CD14-positive monocyte (primary cell): ENCODE measurements around the gene CCDC34. TPM values are rescaled to one million over a fixed set of nuclear protein-coding genes. Genes with fewer than 3 reads are reported as not detected.

Experiments
- DNase-seq, 3 donors: peaks; one replicate each; pipeline ENCODE4 v3.0.0-alpha.2; 2011 to 2022
- H2AFZ ChIP-seq: 2 replicates; pipeline ENCODE4 v1.6.0; 2012; ENCODE audit warnings: mild to moderate bottlenecking, low read depth, low read length, inconsistent platforms; ENCODE audit not compliant: insufficient read depth, poor library complexity, severe bottlenecking
- H3K27ac ChIP-seq, 2 donors: 1 replicate in 1 of 2; 2 replicates in 1 of 2; pipeline ENCODE4 v1.5.1; 2012 to 2013; ENCODE audit warnings: low read length in 2 of 2, control low read depth in 1 of 2, inconsistent platforms in 1 of 2, low read depth in 1 of 2, mild to moderate bottlenecking in 1 of 2
- H3K27me3 ChIP-seq, 2 donors: one replicate each; pipeline versions ENCODE4 v1.6.0 to v1.6.1; 2011 to 2013; ENCODE audit warnings: low read length in 2 of 2; ENCODE audit not compliant: control insufficient read depth in 2 of 2, insufficient read depth in 2 of 2
- H3K36me3 ChIP-seq, 2 donors: replicated peaks in 1 of 2; 1 replicate in 1 of 2; 2 replicates in 1 of 2; pipeline versions ENCODE4 v1.5.1 to v1.6.1; 2012 to 2013; ENCODE audit warnings: low read length in 2 of 2, control low read depth in 1 of 2, inconsistent platforms in 1 of 2, mild to moderate bottlenecking in 1 of 2; ENCODE audit not compliant: insufficient read depth in 2 of 2, control insufficient read depth in 1 of 2
- H3K4me1 ChIP-seq, 2 donors: 1 replicate in 1 of 2; 2 replicates in 1 of 2; pipeline versions ENCODE4 v1.5.1 to v1.6.1; 2012 to 2013; ENCODE audit warnings: low read length in 2 of 2, control low read depth in 1 of 2, inconsistent platforms in 1 of 2, mild to moderate bottlenecking in 1 of 2, moderate library complexity in 1 of 2; ENCODE audit not compliant: insufficient read depth in 2 of 2, control insufficient read depth in 1 of 2
- H3K4me2 ChIP-seq: replicated peaks from 2 replicates; pipeline ENCODE3; 2012; ENCODE audit warnings: low read length, moderate library complexity, mild to moderate bottlenecking; ENCODE audit not compliant: poor library complexity, severe bottlenecking; ENCODE audit errors: extremely low read depth
- H3K4me3 ChIP-seq, 3 experiments: fragments of 200-600 bp in 1 of 3; sonication (generic) in 1 of 3; replicated peaks in 1 of 3; 1 replicate in 2 of 3; 2 replicates in 1 of 3; pipeline ENCODE4 v1.5.1; 2011 to 2013; ENCODE audit warnings: low read length in 3 of 3, mild to moderate bottlenecking in 3 of 3, control low read depth in 2 of 3, low read depth in 2 of 3, inconsistent platforms in 1 of 3, moderate library complexity in 1 of 3
- H3K79me2 ChIP-seq: 2 replicates; pipeline ENCODE4 v1.6.0; 2012; ENCODE audit warnings: mild to moderate bottlenecking, control low read depth, inconsistent platforms, low read length, moderate library complexity; ENCODE audit not compliant: insufficient read depth
- H3K9ac ChIP-seq: 2 replicates; pipeline ENCODE4 v1.6.0; 2017; ENCODE audit warnings: low read length, mild to moderate bottlenecking; ENCODE audit not compliant: insufficient read depth, poor library complexity, severe bottlenecking
- H3K9me3 ChIP-seq, 2 donors: replicated peaks in 1 of 2; 1 replicate in 1 of 2; 2 replicates in 1 of 2; pipeline versions ENCODE4 v1.5.1 to v1.6.1; 2012 to 2013; ENCODE audit warnings: low read length in 2 of 2, control low read depth in 1 of 2; ENCODE audit not compliant: control insufficient read depth in 1 of 2, insufficient read depth in 1 of 2
- H4K20me1 ChIP-seq: 2 replicates; pipeline ENCODE4 v1.6.0; 2012; ENCODE audit warnings: mild to moderate bottlenecking, low read length, control low read depth, moderate library complexity; ENCODE audit not compliant: insufficient read depth
- H3K27ac Mint-ChIP-seq, 7 donors: one replicate each; pipeline ENCODE4 v1.8.0; 2020; ENCODE audit warnings: mild to moderate bottlenecking in 7 of 7, mixed read lengths in 7 of 7, moderate library complexity in 6 of 7, inconsistent platforms in 2 of 7
- H3K27me3 Mint-ChIP-seq, 3 donors: one replicate each; pipeline ENCODE4 v1.8.0; 2021 to 2022; ENCODE audit warnings: low read depth in 3 of 3, mild to moderate bottlenecking in 3 of 3, mixed read lengths in 3 of 3, moderate library complexity in 3 of 3, inconsistent platforms in 1 of 3
- H3K36me3 Mint-ChIP-seq, 2 donors: one replicate each; pipeline ENCODE4 v1.8.0; 2020; ENCODE audit warnings: mixed read lengths in 2 of 2, inconsistent platforms in 1 of 2, mild to moderate bottlenecking in 1 of 2
- H3K4me1 Mint-ChIP-seq: one replicate; pipeline ENCODE4 v1.8.0; 2020; ENCODE audit warnings: mild to moderate bottlenecking, mixed read lengths
- H3K4me3 Mint-ChIP-seq, 2 donors: one replicate each; pipeline ENCODE4 v1.8.0; 2020; ENCODE audit warnings: mild to moderate bottlenecking in 2 of 2, mixed read lengths in 2 of 2, moderate library complexity in 1 of 2
- H3K9me3 Mint-ChIP-seq, 7 donors: one replicate each; pipeline ENCODE4 v1.8.0; 2020 to 2022; ENCODE audit warnings: mixed read lengths in 7 of 7, mild to moderate bottlenecking in 6 of 7, moderate library complexity in 6 of 7, inconsistent platforms in 2 of 7
- WGBS: methylation state at CpG from one replicate; pipeline ENCODE4 v1.1.5; 2013; ENCODE audit warnings: missing lambda C conversion rate; ENCODE audit not compliant: insufficient coverage; 5-methylcytosine and 5-hydroxymethylcytosine counted together
- intact Hi-C, 2 donors: fragments of 100-400 bp; cut with micrococcal nuclease; formaldehyde crosslinking; loops; one replicate each; pipeline versions ENCODE4 v1.15.0 to v1.15.1; 2023
- polyA plus RNA-seq, 3 donors: library from polyadenylated mRNA; depleted of rRNA in 1 of 3; unstranded in 2 of 3; stranded (reverse) in 1 of 3; fragments of 300-500 nt in 2 of 3; fragments of >200 nt in 1 of 3; fragmentation: Illumina TruSeq in 2 of 3; gene quantifications; 1 replicate in 2 of 3; 2 replicates in 1 of 3; pipeline ENCODE4 v1.2.3, GENCODE V29; 2012 to 2021
- TF ChIP-seq, protein P1 (sequence below): fragments of 200-600 bp; IDR thresholded peaks from one replicate; pipeline ENCODE4 v1.8.0; 2022; ENCODE audit warnings: antibody characterized with exemption, mild to moderate bottlenecking

Gene CCDC34
- polyA plus RNA-seq, 3 donors = 0.08 to 0.11 (median 0.11) TPM

DNA sequence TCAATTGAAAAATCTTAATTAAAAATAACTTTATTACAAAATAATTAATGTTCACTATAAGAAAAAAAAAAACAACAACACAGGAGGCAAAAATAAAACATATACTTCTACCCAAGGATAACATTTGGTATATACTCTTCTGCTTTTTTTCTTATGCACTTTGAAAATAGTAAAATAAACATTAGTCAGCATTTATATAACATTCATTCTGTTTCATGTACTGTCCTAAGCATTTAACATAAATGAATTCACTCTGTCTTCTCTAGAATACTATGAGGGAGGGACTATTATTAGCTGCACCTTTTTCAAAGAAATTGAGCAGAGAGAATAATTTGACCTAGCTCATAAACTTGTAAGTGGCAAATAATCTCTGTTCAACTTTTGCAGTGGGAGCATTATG lies 48.3 kb upstream of the CCDC34 start:
- TF ChIP-seq, protein P1, sequence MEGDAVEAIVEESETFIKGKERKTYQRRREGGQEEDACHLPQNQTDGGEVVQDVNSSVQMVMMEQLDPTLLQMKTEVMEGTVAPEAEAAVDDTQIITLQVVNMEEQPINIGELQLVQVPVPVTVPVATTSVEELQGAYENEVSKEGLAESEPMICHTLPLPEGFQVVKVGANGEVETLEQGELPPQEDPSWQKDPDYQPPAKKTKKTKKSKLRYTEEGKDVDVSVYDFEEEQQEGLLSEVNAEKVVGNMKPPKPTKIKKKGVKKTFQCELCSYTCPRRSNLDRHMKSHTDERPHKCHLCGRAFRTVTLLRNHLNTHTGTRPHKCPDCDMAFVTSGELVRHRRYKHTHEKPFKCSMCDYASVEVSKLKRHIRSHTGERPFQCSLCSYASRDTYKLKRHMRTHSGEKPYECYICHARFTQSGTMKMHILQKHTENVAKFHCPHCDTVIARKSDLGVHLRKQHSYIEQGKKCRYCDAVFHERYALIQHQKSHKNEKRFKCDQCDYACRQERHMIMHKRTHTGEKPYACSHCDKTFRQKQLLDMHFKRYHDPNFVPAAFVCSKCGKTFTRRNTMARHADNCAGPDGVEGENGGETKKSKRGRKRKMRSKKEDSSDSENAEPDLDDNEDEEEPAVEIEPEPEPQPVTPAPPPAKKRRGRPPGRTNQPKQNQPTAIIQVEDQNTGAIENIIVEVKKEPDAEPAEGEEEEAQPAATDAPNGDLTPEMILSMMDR = no peak

DNA sequence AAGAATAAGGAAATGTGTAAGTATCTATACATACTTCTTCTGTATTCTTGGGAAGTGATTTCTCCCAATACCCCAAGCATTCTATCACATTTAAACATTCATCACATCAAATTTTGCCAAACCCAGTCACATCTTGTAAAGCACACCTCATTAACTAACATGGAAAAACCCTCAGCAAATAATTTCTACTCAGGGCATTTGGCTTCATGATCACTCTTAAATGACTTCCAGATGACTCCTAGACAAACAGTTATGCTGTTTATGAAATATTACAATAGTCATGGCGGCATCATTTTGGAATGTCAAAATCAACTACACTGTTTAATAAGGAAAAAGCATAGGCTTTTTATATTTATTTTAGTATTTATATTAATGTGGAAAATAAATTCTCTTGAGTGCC lies 47.3 kb upstream of the CCDC34 start:
- no peak for DNase-seq
- Histone ChIP-seq H3K27ac (no peak overlapping the region), H3K36me3 (no peaks in the 10 kb centered on the region), H2AFZ (no peak overlapping the region), H3K27me3 (no peaks in the 10 kb centered on the region), H3K4me2 (no peak overlapping the region), H4K20me1 (no peaks in the 10 kb centered on the region), H3K79me2 (no peaks in the 10 kb centered on the region), H3K9ac (no peak overlapping the region), H3K4me3 (no peak overlapping the region), H3K9me3 (no peaks in the 10 kb centered on the region), H3K4me1 (peaks cover 0 to 3% of the 10 kb centered on the region in 2 donors)
- intact Hi-C loops = no loop called here
- Mint-ChIP-seq H3K27me3 (no peaks in the 10 kb centered on the region), H3K4me1 (peaks cover 5% of the 10 kb centered on the region), H3K4me3 (no peak overlapping the region), H3K27ac (no peak overlapping the region), H3K36me3 (no peaks in the 10 kb centered on the region), H3K9me3 (no peaks in the 10 kb centered on the region)
- WGBS = no CpG with 5 or more reads among the region's 1 CpG
- TF ChIP-seq, protein P1 = no peak

More for the DNA sequence above, 48.3 kb upstream of the CCDC34 start:
- Histone ChIP-seq H3K27me3 (no peaks in the 10 kb centered on the region), H3K4me3 (no peak overlapping the region), H3K9ac (no peak overlapping the region), H3K4me1 (peaks cover 0 to 3% of the 10 kb centered on the region in 2 donors), H2AFZ (no peak overlapping the region), H3K4me2 (no peak overlapping the region), H3K27ac (no peak overlapping the region), H3K36me3 (no peaks in the 10 kb centered on the region), H3K9me3 (no peaks in the 10 kb centered on the region), H4K20me1 (no peaks in the 10 kb centered on the region), H3K79me2 (no peaks in the 10 kb centered on the region)
- no peaks in the 10 kb centered on the region for H3K36me3 Mint-ChIP-seq
- no peak for DNase-seq
- H3K27ac Mint-ChIP-seq = no peak overlapping the region
- intact Hi-C loops = no loop called here
- no peaks in the 10 kb centered on the region for H3K27me3 Mint-ChIP-seq
- no peaks in the 10 kb centered on the region for H3K9me3 Mint-ChIP-seq
- H3K4me3 Mint-ChIP-seq = no peak overlapping the region
- peaks cover 5% of the 10 kb centered on the region for H3K4me1 Mint-ChIP-seq
